Activated T-cell treated with anti-CD3 and anti-CD28 coated beads, Interleukin-2, amount 50 U/mL, for 72 hours (primary cell): ENCODE measurements around the gene MCOLN3. TPM values are rescaled to one million over a fixed set of nuclear protein-coding genes. Genes with fewer than 3 reads are reported as not detected.
"Not testable (repeated sequence)": the region's sequence is repeated elsewhere in the genome, so short reads cannot be mapped to it uniquely, and the experiment has no call there.

Source experiments
- ATAC-seq, 2 donors: fragments of 150-1000 bp; cut with Tn5 transposase; replicated peaks in 1 of 2; 2 replicates each; pipeline ENCODE4 v1.10.0; 2021; ENCODE audit warnings: moderate library complexity in 2 of 2, mild to moderate bottlenecking in 1 of 2
- DNase-seq, 2 donors: peaks; one replicate each; pipeline ENCODE4 v3.0.0; 2021 to 2022; ENCODE audit warnings: mixed read lengths in 1 of 2
- H3K27ac Mint-ChIP-seq: one replicate; pipeline ENCODE4 v1.8.0; 2022; ENCODE audit warnings: mild to moderate bottlenecking, moderate library complexity, mixed read lengths
- H3K27me3 Mint-ChIP-seq: one replicate; pipeline ENCODE4 v1.8.0; 2022; ENCODE audit warnings: low read depth, mixed read lengths
- H3K36me3 Mint-ChIP-seq, 2 donors: one replicate each; pipeline ENCODE4 v1.8.0; 2022; ENCODE audit warnings: mixed read lengths in 2 of 2, mild to moderate bottlenecking in 1 of 2; ENCODE audit not compliant: insufficient read depth in 2 of 2
- H3K4me1 Mint-ChIP-seq: one replicate; pipeline ENCODE4 v1.8.0; 2022; ENCODE audit warnings: low read depth, mixed read lengths
- H3K4me3 Mint-ChIP-seq, 2 donors: one replicate each; pipeline ENCODE4 v1.8.0; 2022; ENCODE audit warnings: mild to moderate bottlenecking in 2 of 2, mixed read lengths in 2 of 2, moderate library complexity in 2 of 2
- H3K9me3 Mint-ChIP-seq, 2 donors: one replicate each; pipeline ENCODE4 v1.8.0; 2022; ENCODE audit warnings: mixed read lengths in 2 of 2
- total RNA-seq, 2 donors: library from RNA; stranded (reverse); gene quantifications; one replicate each; pipeline ENCODE4 v1.2.3, GENCODE V29; 2022

Gene MCOLN3
- total RNA-seq, 2 donors from 2014 or later: 0.74 to 0.91 TPM

DNA sequence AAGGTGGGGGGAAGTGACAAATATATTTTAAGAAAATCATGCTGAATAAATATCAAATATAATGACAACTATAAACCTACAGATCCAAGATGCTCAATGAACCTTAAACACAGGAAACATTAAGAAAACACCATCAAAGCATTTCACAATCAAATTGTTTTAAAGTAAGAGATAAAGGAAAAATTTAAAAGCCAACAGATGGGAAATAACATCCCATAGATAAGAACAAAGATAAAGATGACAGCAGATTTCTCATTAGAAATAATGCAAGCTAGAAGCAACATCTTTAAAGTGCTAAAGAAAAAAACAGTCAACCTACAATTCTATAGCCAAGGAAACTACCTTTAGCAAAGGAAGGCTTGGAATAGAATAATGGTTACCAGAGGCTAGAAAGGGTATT is 17.8 kb downstream of the MCOLN3 start:
- Mint-ChIP-seq H3K4me3 (no peak overlapping the region), H3K36me3 (no peaks in the 10 kb centered on the region)

DNA sequence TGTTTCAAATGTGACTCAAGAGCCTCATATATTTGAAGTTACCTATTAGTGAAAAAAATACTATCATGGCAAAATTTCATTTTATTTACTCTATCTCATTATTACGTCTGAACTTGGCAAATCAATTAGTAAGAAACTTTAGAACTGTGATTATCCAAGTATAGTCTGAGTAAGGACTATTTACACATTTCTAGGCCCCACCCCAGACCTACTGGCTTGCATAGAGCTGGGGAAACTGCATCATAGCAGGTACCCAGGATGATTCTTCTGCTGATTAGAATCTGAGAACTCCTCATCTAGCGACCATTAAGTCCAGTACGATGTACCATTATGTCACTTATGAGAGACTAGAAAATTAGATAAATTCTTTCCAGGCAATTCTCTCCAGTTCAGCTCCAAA is 20.1 kb downstream of the MCOLN3 start:
- no peaks in the 10 kb centered on the region for H3K36me3 Mint-ChIP-seq
- H3K27me3 Mint-ChIP-seq: no peaks in the 10 kb centered on the region
- no peaks in the 10 kb centered on the region for H3K9me3 Mint-ChIP-seq
- H3K27ac Mint-ChIP-seq: no peak overlapping the region
- no peak for DNase-seq
- no peak overlapping the region for H3K4me3 Mint-ChIP-seq
- peaks cover 19% of the 10 kb centered on the region for H3K4me1 Mint-ChIP-seq
- peak in 1 of 2 donors; percentile 14 for ATAC-seq

More for the DNA sequence above, 17.8 kb downstream of the MCOLN3 start:
- no peaks in the 10 kb centered on the region for H3K27me3 Mint-ChIP-seq
- H3K9me3 Mint-ChIP-seq: no peaks in the 10 kb centered on the region
- ATAC-seq (no peak), DNase-seq (no peak)
- peaks cover 19% of the 10 kb centered on the region for H3K4me1 Mint-ChIP-seq
- no peak overlapping the region for H3K27ac Mint-ChIP-seq

DNA sequence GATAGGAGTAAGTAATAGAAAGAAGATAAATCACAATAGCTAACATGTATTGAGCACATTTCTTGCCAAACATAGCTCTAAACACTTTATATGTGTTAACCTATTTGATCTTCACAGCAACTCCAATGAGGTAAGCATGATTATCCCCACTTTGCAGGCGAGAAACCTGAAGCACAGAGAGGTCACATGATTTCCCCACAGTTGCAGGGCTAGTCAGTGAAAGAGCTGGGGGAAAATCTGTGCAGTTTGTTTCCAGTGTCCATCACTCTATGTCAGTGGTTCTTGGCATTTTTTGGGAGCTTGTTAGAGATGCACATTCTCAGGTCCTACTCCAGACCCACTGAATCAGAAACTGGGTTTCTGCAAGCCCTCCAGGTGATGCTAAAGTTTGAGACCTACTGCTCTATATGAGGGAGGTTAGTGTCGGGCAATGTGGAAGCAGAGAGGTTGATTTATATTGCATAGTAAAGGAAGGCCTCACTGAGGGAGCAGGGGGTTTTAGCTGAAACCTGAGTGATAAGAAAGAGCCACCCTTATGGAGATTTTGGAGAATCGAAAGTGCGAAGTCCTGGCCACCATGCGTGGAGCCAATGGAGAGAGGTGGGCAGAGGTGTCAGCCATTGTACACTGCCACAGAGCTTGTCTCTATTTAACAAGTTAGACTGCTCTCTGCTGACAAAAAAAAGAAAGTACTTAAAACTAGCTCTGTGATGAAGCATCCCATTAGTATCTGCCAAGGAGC is 20.9 kb downstream of the MCOLN3 start:
- Mint-ChIP-seq H3K27me3 (no peaks in the 10 kb centered on the region), H3K36me3 (no peaks in the 10 kb centered on the region), H3K9me3 (no peaks in the 10 kb centered on the region), H3K4me1 (peaks cover 19% of the 10 kb centered on the region), H3K27ac (peak overlapping the region; percentile 13), H3K4me3 (peak overlapping the region; percentile 6 to 9)
- ATAC-seq: peak; percentile 82 to 85
- peak; percentile 11 to 12 for DNase-seq

DNA sequence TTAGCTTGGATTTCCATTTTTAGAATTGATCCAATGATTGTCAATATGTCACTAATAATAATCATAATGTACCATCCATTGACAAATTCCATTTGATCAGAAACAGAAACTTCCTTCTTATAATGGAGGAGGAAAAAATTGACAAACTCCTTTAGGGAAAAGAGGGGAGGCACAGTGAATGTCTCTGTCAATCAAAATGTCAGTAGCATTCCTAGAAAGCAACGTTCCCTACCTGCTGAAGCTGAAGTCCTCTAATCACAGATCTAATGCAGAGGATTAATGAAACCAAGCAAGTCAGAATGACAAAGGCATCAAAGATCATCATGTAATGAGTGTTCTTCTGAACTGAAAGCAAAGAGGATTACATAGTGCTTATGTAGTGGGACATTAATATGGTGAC is 22.4 kb downstream of the MCOLN3 start:
- Mint-ChIP-seq H3K27me3 (no peaks in the 10 kb centered on the region), H3K36me3 (no peaks in the 10 kb centered on the region), H3K4me3 (no peak overlapping the region), H3K9me3 (no peaks in the 10 kb centered on the region), H3K27ac (no peak overlapping the region), H3K4me1 (peaks cover 19% of the 10 kb centered on the region)
- ATAC-seq (no peak), DNase-seq (no peak)

DNA sequence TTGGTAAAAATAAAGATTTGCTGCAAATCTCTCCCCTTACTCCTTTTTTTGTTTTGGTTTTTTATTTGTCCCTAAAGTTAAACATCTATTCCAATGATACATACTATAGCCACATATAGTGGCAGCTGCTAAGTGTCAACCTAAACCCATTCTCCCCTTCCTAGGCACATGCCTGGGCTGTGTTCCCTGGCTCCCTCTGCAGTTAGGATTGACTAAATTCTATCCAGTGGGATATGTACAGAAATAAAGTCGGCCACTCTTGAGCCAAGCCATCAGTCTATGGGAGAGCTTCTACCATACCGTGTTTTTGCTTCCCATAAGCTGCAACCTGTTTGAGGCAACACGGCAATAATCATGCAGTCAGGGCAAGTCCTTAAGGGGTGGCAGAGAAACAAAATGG is 23.6 kb downstream of the MCOLN3 start:
- Mint-ChIP-seq H3K27ac (no peak overlapping the region), H3K9me3 (no peaks in the 10 kb centered on the region), H3K27me3 (no peaks in the 10 kb centered on the region), H3K4me3 (no peak overlapping the region), H3K4me1 (peaks cover 19% of the 10 kb centered on the region), H3K36me3 (no peaks in the 10 kb centered on the region)
- DNase-seq: no peak
- ATAC-seq: no peak

DNA sequence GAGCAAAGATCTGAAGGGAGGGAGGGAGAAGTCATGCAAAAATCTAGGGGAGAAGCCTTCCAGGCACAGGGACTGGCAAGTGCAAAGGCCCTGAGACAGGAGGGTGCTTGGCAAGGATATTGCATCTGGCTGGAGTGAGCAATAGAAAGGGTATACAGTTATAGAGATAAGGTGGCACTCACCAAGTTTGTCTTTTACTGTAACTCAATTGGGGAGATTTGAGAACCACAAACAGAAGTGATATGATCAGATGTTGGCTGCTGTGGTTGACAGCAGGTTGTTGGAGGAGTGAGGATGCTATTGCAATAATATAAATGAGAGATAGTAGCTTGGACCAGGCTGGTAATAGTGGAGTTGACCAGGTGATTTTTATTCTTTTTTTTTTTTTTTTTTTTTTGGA is 25.6 kb downstream of the MCOLN3 start:
- peak; percentile 60 for ATAC-seq
- Mint-ChIP-seq H3K4me1 (peaks cover 16% of the 10 kb centered on the region), H3K27ac (no peak overlapping the region), H3K9me3 (no peaks in the 10 kb centered on the region), H3K4me3 (no peak overlapping the region), H3K27me3 (no peaks in the 10 kb centered on the region), H3K36me3 (no peaks in the 10 kb centered on the region)
- DNase-seq: no peak

DNA sequence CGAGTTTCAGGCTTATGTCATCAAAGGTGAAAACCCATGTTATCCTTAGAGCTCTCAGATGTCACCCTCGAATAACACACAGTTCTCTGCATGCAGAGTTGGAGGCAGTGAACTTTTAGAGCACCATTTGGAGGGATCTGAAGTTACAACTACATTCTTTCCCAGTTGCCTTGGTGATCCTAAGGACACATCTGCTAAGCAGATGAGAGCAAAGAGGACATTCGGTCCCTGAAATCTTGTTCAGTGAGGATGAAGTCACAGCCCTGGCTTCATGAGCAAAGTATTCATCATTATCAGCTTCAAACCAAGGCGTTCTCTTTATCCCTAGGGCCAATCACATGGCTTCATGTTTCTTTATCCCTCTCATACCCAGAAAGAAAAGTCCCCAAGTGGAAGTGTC is 28.3 kb downstream of the MCOLN3 start:
- H3K27me3 Mint-ChIP-seq: no peaks in the 10 kb centered on the region
- no peak for DNase-seq
- ATAC-seq: no peak
- no peak overlapping the region for H3K4me3 Mint-ChIP-seq
- no peaks in the 10 kb centered on the region for H3K4me1 Mint-ChIP-seq
- no peaks in the 10 kb centered on the region for H3K36me3 Mint-ChIP-seq
- H3K9me3 Mint-ChIP-seq: no peaks in the 10 kb centered on the region
- no peak overlapping the region for H3K27ac Mint-ChIP-seq

DNA sequence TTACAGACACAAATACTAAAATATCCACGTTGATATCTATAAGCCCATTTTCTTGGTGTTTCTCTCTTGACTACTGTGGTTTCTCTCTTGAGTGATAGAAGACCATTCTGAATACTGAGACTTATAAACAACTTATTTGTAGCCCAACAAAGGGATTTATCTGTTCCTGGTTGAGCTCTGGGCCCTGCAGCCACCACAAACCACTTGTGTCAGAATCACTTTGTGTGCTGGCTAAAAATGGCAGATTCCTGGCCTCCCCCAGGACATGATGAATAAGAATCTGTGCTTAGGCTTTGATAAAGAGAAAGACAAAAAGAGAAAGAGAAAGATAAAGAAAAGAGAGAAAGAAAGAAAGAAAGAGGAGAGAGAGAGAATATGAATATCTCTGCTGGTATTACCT is 32.5 kb downstream of the MCOLN3 start:
- Mint-ChIP-seq H3K4me1 (no peaks in the 10 kb centered on the region), H3K4me3 (no peak overlapping the region), H3K27me3 (no peaks in the 10 kb centered on the region), H3K27ac (no peak overlapping the region), H3K36me3 (no peaks in the 10 kb centered on the region), H3K9me3 (no peaks in the 10 kb centered on the region)
- DNase-seq (no peak), ATAC-seq (no peak)

DNA sequence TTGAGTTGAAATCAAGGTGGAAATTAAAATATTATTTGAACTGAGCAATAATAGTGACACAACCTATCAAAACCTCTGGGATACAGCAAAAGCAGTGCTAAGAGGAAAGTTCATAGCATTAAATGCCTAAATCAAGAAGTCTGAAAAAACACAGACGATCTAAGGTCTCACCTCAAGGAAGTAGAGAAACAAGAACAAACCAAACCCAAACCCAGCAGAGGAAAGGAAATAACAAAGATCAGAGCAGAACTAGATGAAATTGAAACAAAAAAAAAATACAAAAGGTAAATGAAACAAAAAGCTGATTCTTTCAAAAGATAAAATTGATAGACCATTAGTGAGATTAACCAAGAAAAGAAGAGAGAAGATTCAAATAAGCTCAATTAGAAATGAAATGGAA is 42.7 kb downstream of the MCOLN3 start:
- H3K4me1 Mint-ChIP-seq: peaks cover 13% of the 10 kb centered on the region
- H3K27me3 Mint-ChIP-seq: peaks cover 20% of the 10 kb centered on the region
- H3K36me3 Mint-ChIP-seq: peaks cover 27 to 37% of the 10 kb centered on the region in 2 donors
- H3K4me3 Mint-ChIP-seq, ATAC-seq, DNase-seq, H3K27ac Mint-ChIP-seq: not testable (repeated sequence)
- peaks cover 14 to 15% of the 10 kb centered on the region in 2 donors for H3K9me3 Mint-ChIP-seq

DNA sequence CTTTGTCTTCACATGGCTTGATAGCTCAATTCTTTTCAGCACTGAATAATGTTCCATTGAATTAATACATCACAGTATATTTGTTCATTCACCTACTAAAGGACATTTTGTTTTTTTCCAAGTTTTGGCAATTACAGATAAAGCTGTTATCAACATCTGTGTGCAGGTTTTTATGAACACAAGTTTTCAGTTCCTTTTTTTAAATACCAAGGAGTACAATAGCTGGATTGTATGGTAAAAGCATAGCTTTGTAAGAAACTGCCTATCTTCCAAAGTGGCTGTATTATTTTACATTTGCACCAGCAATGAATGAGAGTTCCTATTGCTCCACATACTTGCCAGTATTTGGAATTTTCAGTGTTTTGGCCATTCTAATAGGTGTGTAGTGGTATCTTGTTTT is 46.6 kb downstream of the MCOLN3 start:
- H3K9me3 Mint-ChIP-seq: peaks cover 8 to 9% of the 10 kb centered on the region in 2 donors
- peaks cover 21 to 33% of the 10 kb centered on the region in 2 donors for H3K36me3 Mint-ChIP-seq
- no peak overlapping the region for H3K4me3 Mint-ChIP-seq
- ATAC-seq (no peak), DNase-seq (no peak)
- H3K4me1 Mint-ChIP-seq: peaks cover 32% of the 10 kb centered on the region
- H3K27ac Mint-ChIP-seq: no peak overlapping the region
- H3K27me3 Mint-ChIP-seq: peaks cover 34% of the 10 kb centered on the region

DNA sequence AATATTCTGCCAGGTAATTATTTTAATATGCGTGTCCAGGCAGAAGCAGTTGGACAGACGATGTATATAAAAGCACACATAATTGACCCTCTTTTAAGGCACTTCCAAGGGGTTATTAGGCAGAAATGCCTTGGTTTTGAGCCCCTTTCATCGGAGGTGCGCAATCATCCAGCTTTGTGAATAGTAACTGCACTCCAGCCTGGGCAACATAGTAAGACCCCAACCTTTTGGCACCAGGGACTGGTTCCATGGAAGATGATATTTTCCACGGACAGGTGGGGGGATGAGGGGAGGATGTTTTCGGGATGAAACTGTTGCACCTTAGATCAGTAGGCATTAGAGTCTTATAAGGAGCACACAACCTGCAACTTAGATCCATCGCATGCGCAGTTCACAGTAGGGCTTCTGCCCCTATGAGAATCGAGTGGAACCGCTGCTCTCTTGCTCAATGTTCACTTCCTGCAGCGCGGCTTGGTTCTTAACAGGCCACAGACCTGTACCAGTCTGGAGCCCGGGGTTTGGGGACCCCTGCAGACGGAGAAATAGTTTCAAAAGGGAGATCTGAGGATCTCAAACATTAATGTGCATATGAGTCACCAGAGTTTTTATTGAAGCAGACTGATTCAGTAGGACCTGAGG is 49.5 kb downstream of the MCOLN3 start:
- peaks cover 35% of the 10 kb centered on the region for H3K4me1 Mint-ChIP-seq
- H3K36me3 Mint-ChIP-seq: peaks cover 12 to 15% of the 10 kb centered on the region in 2 donors
- H3K4me3 Mint-ChIP-seq: peak overlapping the region; percentile 93 to 94
- peaks cover 34% of the 10 kb centered on the region for H3K27me3 Mint-ChIP-seq
- DNase-seq: peak; percentile 28 to 56
- peaks cover 0 to 4% of the 10 kb centered on the region in 2 donors for H3K9me3 Mint-ChIP-seq
- peak; percentile 27 to 38 for ATAC-seq
- peak overlapping the region; percentile 77 for H3K27ac Mint-ChIP-seq

DNA sequence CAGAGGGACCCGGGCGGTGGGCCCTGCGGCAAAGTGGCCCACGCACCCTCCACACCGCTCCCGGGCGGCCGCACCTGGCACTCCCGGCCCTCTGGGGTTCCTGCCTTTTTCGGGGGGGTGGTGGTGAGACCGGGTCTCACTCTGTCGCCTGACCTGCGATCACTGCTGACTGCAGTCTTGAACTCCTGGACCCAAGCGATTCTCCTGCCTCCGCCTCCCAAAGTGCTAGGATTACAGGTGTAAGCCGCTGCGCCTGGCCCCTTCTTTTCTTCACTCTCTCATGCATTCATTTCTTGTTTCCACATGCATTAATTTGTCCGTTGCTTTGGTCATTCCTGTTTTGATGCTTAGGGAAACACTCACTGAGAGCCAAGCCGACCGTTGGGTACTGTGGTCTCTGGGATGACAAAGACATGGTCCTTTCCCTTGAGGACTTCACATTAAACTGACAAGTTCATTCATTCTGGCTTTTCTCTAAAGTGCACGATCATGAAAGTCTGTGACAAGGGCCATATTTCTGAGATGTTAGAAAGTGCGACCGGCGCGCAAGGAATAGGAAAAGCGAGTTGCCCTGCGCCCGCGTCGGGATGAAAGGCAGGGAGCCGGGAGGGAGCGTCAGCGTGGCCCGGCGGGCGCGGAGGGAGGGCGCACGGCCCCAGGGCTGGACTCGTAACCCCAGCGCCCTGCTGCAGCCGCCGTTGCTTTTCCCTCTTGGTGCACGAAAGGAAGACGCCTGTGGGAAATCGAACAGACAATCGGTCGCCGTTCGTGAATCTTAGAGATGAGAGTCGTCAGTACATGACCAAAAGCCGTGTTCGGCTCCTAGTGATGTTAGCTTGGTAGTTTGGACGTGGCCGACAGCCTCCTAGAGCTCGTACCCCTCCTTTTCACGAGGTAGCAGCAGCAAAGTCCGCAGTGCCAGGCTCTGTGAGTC is 50.4 kb downstream of the MCOLN3 start:
- ATAC-seq: no peak
- Mint-ChIP-seq H3K4me1 (peaks cover 40% of the 10 kb centered on the region), H3K27ac (peak overlapping the region; percentile 48)

More for the DNA sequence above, 50.4 kb downstream of the MCOLN3 start:
- Mint-ChIP-seq H3K4me3 (peak overlapping the region; percentile 93 to 94), H3K27me3 (peaks cover 34% of the 10 kb centered on the region), H3K9me3 (no peaks in the 10 kb centered on the region), H3K36me3 (peaks cover 8 to 13% of the 10 kb centered on the region in 2 donors)
- DNase-seq: peak in 1 of 2 donors; percentile 8
